Fibroblast of skin of back (primary cell): ENCODE results near the gene MMP13. TPM values are rescaled to one million over a fixed set of nuclear protein-coding genes. Genes with fewer than 3 reads are reported as not detected.
A peak's percentile ranks its signal among the peaks of the same experiment; 100 is the strongest.
"Not testable (repeated sequence)": the region's sequence is repeated elsewhere in the genome, so short reads cannot be mapped to it uniquely, and the experiment has no call there.

Experiments used
- DNase-seq: peaks from one replicate; pipeline ENCODE4 v3.0.0-alpha.2; 2013
- polyA plus RNA-seq, 2 experiments: library from polyadenylated mRNA; unstranded; fragments of 120-200 nt; gene quantifications; one replicate each; pipeline ENCODE4 v1.2.1, GENCODE V29; 2013; ENCODE audit not compliant: insufficient read length in 2 of 2

Gene MMP13
- 0.17 TPM for polyA plus RNA-seq (2013, experiment 1 of 2; ENCODE audit: insufficient read length)
- 0.05 TPM for polyA plus RNA-seq (2013, experiment 2 of 2; ENCODE audit: insufficient read length)

GRCh38 chr11:102955624-102956023 lies at the start of gene MMP13:
MMP13 (minus strand) TSS chr11:102955732; CDS start chr11:102955705, 27 bp downstream.
- peak; percentile 17 for DNase-seq

DNA sequence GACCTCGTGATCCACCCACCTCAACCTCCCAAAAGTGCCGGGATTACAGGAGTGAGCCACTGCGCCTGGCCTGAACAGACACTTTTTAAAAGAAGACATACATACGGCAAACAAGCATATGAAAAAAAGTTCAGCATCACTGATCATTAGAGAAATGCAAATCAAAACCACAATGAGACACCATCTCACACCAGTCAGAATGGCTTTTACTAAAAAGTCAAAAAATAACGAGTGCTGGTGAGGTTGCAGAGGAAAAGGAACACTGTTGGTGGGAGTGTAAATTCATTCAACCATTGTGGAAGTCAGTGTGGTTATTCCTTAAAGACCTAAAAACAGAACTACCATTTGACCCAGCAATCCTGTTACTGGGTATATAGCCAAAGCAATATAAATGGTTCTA lies 48.7 kb upstream of the MMP13 start:
- DNase-seq: not testable (repeated sequence)

GRCh38 chr11:102994105-102994504 lies 38.6 kb upstream of the MMP13 start:
- peak; percentile 11 for DNase-seq

- no peak for DNase-seq
These were observed 36.2 kb upstream of the MMP13 start for GRCh38 chr11:102991776-102992175.

DNA sequence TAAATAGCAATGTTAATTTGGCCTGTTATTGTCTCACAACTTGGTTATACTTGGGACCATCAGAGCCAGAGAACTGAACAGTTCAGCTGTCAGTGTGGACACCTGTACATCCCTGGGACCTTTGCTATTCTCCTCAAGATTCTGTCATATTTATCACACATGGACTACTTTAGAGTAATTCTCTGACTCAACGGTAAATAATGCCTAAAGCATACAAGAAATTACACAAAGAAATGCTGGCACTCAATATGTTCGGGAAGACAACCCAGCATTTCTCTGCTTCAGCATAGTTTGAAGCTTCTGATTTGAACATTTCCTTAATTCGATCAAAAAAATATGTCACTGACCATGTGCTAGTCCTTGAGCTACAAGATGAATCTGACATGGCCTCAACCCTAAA lies 34.6 kb upstream of the MMP13 start:
- peak; percentile 40 for DNase-seq

GRCh38 chr11:102989379-102990047 lies 34.0 kb upstream of the MMP13 start:
- DNase-seq: peak; percentile 38

GRCh38 chr11:102986815-102987214 lies 31.3 kb upstream of the MMP13 start:
- DNase-seq: peak; percentile 67

DNA sequence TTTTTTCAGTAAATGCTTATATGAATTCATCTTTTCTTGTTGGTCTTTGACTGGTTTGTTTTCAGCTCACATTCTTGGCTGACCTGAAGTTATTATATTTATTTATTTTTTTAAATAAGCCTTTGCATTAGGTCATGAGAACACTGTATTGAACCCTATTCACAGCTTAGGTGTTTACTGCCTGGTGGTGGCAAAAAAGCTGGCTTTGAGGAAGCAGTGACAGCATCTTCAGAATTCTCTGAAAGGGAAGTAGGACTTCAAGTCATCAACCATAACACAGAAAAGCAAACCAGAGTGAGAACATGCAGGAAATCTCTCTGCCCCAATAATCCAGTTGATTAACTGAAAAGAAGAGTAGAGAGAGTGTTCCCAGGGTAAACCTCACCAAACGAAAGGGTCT lies 30.3 kb upstream of the MMP13 start:
- no peak for DNase-seq

DNA sequence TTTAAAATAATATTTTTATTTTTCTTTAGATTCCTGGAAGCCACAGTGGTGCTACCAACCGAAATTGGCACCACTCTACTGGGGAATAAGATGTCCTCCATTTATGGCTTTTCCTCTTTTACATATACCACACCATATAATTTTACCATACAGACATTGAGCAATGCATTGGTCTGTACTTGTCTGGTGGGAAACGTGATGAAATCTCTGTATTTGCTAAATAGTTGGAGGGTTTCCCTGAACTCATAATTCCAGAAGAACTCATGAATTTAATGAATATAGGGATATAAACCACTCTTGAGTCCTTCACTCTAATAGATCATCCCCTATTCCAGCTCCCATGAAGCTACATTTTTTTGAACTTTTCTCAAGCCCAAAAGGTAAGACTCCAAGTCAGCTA lies 28.0 kb upstream of the MMP13 start:
- no peak for DNase-seq

DNA sequence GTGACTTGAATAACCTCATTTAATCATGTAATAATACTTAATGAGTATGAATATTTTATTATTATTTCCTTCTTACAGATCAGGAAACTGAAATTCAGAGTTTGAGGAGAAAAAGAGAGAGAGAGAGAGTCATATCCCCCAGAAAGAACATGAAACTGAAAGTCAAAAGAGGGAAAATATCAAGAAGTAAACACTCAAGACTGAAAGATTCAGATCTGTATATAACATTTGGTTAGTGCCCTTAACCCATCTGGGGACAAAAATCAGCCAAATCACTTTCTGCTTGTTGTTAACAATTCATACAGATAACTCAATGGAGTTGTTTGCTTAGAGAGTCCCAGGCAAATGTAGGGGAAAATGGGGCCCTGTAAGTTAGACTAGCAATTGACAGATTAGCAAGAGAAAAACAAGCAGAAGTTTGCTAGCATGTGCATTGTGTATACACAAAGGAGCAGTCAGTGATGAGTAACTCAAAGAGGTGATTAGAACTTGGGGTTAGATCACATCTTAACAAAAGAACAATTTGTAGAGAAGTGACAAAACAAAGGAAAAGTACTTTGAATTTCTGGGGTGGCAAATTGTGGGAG lies 25.9 kb upstream of the MMP13 start:
- no peak for DNase-seq

DNA sequence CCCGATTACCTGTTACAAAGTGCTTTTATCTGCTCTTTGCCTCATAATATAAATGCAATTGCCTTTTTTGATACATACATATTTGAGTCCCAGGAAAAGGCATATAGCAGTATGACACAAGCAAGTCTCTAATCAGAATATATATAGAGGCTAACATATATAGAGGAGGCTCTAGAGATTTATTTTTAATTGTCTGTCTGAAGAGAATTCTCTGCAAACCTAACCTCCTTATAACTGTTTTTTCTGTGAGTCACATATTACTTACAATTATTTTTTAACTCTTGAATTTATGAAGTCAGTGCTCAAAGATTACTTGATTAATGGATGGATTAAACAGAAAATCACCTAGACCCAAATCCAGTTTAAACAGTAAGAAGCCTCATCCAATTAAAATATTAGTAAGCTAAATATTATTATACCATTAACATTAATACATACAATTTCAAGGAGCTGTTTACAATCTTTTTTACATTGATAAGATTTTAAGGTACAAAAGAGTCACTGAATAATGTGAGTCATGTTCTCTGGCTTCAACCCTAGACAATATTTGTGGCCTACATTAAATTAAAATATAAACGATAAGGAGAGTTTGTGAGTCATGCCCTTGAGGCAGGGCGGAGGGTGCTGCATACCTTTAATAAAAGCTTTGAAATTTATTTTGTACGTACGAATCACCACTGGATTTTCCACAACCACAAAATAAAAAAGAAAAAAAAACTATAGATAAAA lies 19.2 kb upstream of the MMP13 start:
- peak; percentile 77 for DNase-seq

DNA sequence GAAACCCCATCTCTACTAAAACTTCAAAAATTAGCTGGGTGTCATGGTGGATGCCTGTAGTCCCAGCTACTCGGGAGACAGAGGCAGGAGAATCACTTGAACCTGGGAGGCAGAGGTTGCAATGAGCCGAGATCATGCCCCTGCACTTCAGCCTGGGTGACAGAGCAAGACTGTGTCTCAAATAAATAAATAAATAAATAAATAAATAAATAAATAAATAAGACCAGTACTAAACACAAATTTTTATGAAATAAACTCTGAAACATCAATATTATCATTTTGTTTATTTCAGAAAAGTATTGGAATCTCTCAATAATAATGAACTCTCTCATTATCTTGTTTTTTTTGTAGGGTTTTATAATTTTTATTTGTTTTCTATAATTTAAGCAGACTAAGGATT lies 18.2 kb upstream of the MMP13 start:
- DNase-seq: not testable (repeated sequence)

DNA sequence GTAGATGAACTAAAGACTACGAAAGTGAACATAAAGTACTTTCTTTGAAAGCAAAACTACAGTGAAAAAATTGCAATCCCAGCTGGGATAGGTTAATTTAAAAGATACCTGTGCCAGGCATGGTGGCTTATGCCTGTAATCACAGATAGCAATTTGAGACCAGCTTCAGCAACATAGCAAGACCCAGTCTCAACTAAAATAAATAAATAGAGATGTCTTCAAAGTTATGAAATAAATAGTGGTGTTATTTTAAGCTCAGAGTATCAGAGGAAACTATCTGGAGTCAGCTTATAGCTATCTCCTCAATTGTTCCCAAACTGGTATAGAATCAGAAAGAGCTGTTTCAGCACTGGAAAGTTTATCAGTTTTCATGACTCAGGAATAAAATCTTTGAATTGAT lies 17.3 kb upstream of the MMP13 start:
- no peak for DNase-seq

- DNase-seq: peak; percentile 19
These were observed 16.2 kb upstream of the MMP13 start for GRCh38 chr11:102971766-102972165.

DNA sequence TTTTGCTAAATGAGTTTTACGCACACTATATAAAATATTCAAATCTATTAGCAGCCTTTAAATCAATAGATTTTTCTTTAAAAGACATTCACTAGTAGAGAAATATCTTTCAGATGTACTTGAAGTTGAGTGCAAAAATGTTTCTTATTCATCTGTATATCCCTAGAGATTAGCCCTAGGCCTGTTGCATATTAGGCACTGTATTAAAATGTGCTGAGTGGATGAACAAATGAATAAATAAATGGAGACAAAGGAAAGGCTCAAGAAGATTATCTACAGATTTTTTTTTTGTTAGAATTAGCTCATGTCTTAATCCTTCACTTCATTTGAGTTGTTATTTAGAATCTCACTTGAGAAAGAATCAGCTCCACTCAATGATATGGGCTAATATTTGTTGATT lies 12.0 kb upstream of the MMP13 start:
- no peak for DNase-seq

DNA sequence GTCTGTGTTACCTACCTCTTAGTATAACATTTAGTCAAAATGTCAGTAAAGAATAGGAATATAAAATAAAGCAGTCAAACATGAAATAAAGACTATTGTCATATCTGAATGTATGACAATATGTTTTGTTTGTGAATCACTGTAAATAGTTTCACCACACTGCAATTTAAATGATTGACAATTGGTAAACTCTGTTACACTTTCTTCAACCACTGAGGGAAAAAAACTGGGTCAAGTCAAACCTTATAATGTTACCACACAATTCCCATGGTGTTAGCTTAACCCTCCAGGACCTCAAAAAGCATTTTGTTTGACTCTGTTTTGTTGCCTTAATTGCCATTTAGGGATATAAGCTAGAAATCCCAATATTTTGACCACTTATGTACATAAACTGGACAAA lies 10.5 kb upstream of the MMP13 start:
- no peak for DNase-seq

- DNase-seq: no peak
These were observed 9.3 kb upstream of the MMP13 start for GRCh38 chr11:102964867-102965266.

- DNase-seq: no peak
These were observed 2.4 kb upstream of the MMP13 start for GRCh38 chr11:102957953-102958352.

- peak; percentile 52 for DNase-seq
These were observed 4.9 kb downstream of the MMP13 start for GRCh38 chr11:102950622-102951081.

- no peak for DNase-seq
These were observed 9.3 kb downstream of the MMP13 start for GRCh38 chr11:102946237-102946636.

DNA sequence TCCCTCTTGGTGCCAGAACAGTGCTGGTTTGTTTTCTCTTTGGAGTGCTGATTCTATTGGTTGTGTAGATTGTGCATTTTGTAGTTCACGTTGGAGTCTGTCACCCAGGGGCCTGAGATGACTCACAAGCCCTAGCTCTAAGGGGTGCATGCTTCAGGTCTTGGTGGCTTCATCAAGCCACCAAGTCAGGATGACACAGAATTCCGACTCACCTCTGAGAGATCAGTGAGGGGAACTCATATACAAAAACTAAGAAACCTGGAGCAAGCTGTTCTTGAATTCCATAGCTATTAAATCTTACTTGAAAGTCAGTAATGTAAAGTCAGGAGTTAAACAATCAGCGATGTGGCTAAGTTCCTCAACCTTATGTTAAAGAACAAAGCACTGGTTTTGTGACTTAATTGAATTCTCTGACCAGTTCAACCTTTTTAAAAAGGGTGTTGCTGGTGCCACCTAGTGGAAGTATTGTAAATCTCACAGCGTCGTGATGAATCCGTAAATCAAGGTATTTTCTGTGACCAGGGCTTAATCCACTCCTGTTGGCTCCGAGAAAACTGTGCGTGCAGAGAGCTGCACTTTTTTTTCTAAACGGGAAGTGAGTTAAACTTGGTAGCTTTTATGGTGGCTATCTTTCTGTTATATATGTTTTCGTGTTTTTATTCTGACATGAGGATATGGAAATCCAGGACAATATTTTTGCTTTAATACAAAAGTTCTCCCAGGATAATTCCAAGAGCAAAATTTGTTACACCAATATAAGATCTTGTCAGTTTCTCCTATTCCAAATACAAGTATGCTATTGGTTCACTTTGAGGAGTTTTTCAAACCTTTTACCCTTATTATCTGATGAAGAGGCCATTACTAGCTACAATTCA lies 14.6 kb downstream of the MMP13 start:
- DNase-seq: peak; percentile 72

GRCh38 chr11:102936864-102937509 lies 18.5 kb downstream of the MMP13 start:
- DNase-seq: no peak
